ENCODE measurements around the gene HNF1A. TPM values are rescaled to one million over a fixed set of nuclear protein-coding genes. Genes with fewer than 3 reads are reported as not detected.
A peak's percentile ranks its signal among the peaks of the same experiment; 100 is the strongest.

Gene HNF1A
- total and polyA plus RNA-seq, 2 of the 13 experiments (the other 11 are each of a cell fraction or from before 2014, with no cell fraction given), result 13.4 to 34.7 TPM

DNA sequence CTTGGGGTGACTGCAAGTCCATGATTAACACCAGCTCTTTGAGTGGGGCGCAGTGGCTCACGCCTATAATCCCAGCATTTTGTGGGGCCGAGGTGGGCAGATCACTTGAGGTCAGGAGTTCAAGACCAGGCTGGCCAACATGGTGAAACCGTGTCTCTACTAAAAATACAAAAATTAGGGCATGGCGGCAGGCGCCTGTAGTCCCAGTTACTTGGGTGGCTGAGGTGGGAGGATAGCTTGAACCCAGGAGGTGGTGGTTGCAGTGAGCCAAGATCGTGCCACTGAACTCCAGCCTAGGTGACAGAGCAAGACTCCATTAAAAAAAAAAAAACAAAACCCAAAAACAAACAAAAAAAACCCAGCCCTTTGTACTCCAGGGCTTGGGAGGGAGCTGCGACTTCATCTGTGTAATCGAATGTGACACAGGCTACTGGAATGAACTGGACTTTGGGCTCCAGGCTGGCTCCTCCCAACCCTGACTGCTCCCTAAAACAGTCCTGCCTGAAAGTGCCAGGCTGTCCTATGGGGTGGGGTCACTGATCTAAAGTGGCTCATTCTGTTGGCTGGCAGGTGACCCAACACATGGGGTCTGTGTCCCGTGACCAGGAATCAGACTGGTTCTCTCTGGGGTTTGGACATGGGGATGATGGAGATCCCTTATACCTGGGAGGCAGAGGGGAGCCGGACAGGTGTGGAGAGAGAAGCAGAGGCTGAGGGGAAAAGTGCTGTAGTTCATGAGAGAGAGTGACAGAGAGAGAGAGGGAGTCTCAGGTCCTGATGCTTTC is 47.3 kb downstream of the HNF1A start (continued):
- TF ChIP-seq, protein P1, sequence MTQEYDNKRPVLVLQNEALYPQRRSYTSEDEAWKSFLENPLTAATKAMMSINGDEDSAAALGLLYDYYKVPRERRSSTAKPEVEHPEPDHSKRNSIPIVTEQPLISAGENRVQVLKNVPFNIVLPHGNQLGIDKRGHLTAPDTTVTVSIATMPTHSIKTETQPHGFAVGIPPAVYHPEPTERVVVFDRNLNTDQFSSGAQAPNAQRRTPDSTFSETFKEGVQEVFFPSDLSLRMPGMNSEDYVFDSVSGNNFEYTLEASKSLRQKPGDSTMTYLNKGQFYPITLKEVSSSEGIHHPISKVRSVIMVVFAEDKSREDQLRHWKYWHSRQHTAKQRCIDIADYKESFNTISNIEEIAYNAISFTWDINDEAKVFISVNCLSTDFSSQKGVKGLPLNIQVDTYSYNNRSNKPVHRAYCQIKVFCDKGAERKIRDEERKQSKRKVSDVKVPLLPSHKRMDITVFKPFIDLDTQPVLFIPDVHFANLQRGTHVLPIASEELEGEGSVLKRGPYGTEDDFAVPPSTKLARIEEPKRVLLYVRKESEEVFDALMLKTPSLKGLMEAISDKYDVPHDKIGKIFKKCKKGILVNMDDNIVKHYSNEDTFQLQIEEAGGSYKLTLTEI (CRISPR knock-in tag; conservative IDR thresholded peaks at IDR 0.05), result no peak
- TF ChIP-seq KAT8 (CRISPR knock-in tag; IDR thresholded peaks at IDR 0.05) (0 out of 2 replicates have a peak, but pooled peaks have one; percentile 45), TBP (CRISPR knock-in tag; IDR thresholded peaks at IDR 0.05) (no peak), ISL2 (CRISPR knock-in tag; IDR thresholded peaks at IDR 0.05) (peak; percentile 32; the same call in 1 of the 2 replicates), TBL1XR1 (IDR thresholded peaks at IDR 0.05; ENCODE audit: borderline replicate concordance, low read length, partially characterized antibody) (peak; percentile 36), ZZZ3 (CRISPR knock-in tag; IDR thresholded peaks at IDR 0.05; ENCODE audit: borderline replicate concordance) (no peak), ZNF562 (CRISPR knock-in tag; IDR thresholded peaks at IDR 0.05; ENCODE audit: borderline replicate concordance) (no peak)
- TF ChIP-seq, protein P2, sequence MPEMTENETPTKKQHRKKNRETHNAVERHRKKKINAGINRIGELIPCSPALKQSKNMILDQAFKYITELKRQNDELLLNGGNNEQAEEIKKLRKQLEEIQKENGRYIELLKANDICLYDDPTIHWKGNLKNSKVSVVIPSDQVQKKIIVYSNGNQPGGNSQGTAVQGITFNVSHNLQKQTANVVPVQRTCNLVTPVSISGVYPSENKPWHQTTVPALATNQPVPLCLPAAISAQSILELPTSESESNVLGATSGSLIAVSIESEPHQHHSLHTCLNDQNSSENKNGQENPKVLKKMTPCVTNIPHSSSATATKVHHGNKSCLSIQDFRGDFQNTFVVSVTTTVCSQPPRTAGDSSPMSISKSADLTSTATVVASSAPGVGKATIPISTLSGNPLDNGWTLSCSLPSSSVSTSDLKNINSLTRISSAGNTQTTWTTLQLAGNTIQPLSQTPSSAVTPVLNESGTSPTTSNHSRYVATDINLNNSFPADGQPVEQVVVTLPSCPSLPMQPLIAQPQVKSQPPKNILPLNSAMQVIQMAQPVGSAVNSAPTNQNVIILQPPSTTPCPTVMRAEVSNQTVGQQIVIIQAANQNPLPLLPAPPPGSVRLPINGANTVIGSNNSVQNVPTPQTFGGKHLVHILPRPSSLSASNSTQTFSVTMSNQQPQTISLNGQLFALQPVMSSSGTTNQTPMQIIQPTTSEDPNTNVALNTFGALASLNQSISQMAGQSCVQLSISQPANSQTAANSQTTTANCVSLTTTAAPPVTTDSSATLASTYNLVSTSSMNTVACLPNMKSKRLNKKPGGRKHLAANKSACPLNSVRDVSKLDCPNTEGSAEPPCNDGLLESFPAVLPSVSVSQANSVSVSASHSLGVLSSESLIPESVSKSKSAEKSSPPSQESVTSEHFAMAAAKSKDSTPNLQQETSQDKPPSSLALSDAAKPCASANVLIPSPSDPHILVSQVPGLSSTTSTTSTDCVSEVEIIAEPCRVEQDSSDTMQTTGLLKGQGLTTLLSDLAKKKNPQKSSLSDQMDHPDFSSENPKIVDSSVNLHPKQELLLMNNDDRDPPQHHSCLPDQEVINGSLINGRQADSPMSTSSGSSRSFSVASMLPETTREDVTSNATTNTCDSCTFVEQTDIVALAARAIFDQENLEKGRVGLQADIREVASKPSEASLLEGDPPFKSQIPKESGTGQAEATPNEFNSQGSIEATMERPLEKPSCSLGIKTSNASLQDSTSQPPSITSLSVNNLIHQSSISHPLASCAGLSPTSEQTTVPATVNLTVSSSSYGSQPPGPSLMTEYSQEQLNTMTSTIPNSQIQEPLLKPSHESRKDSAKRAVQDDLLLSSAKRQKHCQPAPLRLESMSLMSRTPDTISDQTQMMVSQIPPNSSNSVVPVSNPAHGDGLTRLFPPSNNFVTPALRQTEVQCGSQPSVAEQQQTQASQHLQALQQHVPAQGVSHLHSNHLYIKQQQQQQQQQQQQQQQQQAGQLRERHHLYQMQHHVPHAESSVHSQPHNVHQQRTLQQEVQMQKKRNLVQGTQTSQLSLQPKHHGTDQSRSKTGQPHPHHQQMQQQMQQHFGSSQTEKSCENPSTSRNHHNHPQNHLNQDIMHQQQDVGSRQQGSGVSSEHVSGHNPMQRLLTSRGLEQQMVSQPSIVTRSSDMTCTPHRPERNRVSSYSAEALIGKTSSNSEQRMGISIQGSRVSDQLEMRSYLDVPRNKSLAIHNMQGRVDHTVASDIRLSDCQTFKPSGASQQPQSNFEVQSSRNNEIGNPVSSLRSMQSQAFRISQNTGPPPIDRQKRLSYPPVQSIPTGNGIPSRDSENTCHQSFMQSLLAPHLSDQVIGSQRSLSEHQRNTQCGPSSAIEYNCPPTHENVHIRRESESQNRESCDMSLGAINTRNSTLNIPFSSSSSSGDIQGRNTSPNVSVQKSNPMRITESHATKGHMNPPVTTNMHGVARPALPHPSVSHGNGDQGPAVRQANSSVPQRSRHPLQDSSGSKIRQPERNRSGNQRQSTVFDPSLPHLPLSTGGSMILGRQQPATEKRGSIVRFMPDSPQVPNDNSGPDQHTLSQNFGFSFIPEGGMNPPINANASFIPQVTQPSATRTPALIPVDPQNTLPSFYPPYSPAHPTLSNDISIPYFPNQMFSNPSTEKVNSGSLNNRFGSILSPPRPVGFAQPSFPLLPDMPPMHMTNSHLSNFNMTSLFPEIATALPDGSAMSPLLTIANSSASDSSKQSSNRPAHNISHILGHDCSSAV (CRISPR knock-in tag; IDR thresholded peaks at IDR 0.05; ENCODE audit: borderline replicate concordance), result no peak
- TF ChIP-seq, protein P3, sequence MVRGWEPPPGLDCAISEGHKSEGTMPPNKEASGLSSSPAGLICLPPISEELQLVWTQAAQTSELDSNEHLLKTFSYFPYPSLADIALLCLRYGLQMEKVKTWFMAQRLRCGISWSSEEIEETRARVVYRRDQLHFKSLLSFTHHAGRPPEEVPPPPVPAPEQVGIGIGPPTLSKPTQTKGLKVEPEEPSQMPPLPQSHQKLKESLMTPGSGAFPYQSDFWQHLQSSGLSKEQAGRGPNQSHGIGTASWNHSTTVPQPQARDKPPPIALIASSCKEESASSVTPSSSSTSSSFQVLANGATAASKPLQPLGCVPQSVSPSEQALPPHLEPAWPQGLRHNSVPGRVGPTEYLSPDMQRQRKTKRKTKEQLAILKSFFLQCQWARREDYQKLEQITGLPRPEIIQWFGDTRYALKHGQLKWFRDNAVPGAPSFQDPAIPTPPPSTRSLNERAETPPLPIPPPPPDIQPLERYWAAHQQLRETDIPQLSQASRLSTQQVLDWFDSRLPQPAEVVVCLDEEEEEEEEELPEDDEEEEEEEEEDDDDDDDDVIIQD (CRISPR knock-in tag; IDR thresholded peaks at IDR 0.05; ENCODE audit: low read depth), result no peak
- TF ChIP-seq, protein P4, sequence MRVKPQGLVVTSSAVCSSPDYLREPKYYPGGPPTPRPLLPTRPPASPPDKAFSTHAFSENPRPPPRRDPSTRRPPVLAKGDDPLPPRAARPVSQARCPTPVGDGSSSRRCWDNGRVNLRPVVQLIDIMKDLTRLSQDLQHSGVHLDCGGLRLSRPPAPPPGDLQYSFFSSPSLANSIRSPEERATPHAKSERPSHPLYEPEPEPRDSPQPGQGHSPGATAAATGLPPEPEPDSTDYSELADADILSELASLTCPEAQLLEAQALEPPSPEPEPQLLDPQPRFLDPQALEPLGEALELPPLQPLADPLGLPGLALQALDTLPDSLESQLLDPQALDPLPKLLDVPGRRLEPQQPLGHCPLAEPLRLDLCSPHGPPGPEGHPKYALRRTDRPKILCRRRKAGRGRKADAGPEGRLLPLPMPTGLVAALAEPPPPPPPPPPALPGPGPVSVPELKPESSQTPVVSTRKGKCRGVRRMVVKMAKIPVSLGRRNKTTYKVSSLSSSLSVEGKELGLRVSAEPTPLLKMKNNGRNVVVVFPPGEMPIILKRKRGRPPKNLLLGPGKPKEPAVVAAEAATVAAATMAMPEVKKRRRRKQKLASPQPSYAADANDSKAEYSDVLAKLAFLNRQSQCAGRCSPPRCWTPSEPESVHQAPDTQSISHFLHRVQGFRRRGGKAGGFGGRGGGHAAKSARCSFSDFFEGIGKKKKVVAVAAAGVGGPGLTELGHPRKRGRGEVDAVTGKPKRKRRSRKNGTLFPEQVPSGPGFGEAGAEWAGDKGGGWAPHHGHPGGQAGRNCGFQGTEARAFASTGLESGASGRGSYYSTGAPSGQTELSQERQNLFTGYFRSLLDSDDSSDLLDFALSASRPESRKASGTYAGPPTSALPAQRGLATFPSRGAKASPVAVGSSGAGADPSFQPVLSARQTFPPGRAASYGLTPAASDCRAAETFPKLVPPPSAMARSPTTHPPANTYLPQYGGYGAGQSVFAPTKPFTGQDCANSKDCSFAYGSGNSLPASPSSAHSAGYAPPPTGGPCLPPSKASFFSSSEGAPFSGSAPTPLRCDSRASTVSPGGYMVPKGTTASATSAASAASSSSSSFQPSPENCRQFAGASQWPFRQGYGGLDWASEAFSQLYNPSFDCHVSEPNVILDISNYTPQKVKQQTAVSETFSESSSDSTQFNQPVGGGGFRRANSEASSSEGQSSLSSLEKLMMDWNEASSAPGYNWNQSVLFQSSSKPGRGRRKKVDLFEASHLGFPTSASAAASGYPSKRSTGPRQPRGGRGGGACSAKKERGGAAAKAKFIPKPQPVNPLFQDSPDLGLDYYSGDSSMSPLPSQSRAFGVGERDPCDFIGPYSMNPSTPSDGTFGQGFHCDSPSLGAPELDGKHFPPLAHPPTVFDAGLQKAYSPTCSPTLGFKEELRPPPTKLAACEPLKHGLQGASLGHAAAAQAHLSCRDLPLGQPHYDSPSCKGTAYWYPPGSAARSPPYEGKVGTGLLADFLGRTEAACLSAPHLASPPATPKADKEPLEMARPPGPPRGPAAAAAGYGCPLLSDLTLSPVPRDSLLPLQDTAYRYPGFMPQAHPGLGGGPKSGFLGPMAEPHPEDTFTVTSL (CRISPR knock-in tag; IDR thresholded peaks at IDR 0.05; ENCODE audit: borderline replicate concordance), result peak; percentile 73; the same call in 1 of the 2 replicates

All from HepG2 (cell line).